Limb (tissue), 2 donors: ENCODE results near the gene PDE4B.
"Not testable (repeated sequence)": the region's sequence is repeated elsewhere in the genome, so short reads cannot be mapped to it uniquely, and the experiment has no call there.

Source experiments
- DNase-seq, 2 donors: peaks; one replicate each; pipeline ENCODE4 v3.0.0-alpha.2; 2016; ENCODE audit errors: extremely low spot score in 2 of 2

Gene PDE4B

DNA sequence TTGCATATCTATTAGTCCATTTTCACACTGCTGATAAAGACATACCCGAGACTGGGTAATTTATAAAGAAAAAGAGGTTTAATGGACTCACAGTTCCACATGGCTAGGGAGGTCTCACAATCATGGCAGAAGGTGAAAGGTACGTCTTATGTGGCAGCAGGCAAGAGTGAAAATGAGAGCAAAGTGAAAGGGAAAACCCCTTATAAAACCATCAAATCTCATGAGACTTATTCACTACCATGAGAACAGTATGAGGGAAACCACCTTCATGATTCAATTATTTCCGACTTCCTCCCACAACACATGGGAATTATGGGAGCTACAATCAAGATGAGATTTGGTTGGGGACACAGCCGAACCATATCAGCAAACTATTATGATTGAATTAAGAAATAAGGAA, 335.9 kb downstream of the PDE4B start:
- not testable (repeated sequence) for DNase-seq

DNA sequence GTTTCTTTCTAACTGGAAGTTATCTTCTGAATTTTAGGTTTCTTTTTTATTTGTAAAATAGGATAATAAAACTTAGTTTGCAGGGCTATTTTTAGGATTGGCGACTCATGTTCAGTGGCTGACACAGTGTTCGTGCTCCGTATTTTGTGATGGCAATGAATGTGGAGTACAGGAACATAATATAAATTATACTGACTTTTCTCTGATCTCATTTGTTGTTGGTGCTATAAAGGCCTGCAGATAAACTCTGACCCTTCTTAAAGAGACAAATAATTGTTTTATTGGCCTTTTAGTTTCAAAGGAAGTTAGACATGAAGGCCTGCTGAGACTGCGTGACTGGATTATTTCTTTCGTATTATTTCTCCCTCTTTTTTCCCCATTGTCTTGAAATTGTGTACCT, 339.6 kb downstream of the PDE4B start:
- DNase-seq: no peak

DNA sequence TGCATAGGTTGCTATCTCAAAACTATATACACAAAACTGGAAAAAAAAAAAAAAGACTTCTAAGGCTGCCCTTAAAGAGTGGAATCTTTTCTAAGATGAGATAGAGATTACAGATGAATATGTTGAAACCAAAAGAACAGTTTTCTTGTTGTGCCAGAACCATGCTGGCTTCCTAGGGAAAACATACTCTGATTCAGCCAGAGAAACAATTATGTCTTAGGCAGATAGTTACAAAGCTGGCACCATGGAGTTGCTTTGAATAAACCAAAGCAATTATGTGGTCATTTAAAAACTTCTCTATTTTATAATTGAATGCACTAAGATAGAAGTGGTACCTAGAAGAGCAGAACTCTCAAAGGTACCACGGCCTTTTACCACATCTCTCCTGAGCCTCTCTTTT, 341.3 kb downstream of the PDE4B start:
- DNase-seq: no peak

DNA sequence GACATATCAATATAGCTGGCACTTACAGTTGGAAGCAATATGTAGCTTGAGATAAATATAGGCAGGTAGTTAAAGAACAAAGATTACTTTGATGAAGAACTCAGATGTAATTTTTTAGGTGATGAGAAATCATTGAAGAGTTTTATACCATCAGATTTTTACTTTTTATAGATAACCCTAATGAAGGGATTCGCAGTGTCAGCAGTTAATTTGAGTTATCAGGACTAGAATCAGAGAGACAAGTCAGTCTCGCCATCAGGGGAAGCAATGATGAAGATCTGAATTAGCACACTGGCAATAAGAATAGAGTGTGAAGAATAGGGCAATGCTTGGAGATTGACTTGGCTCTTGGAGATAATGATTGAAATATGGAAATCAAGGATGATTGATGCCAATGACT, 342.5 kb downstream of the PDE4B start:
- no peak for DNase-seq

DNA sequence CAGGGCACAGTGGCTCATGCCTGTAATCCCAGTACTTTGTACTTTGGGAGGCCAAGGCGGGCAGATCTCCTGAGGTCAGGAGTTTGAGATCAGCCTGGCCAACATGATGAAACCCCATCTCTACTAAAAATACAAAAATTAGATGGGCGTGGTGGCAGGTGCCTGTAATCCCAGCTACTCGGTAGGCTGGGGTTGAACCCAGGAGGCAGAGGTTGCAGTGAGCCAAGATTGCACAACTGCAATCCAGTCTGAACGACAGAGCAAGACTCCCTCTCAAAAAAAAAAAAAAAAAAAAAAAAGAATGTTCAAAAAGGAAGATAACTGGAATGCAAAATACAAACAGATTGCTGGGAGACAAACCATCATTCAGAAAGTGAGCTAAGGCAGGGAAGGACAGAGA, 343.7 kb downstream of the PDE4B start:
- not testable (repeated sequence) for DNase-seq

DNA sequence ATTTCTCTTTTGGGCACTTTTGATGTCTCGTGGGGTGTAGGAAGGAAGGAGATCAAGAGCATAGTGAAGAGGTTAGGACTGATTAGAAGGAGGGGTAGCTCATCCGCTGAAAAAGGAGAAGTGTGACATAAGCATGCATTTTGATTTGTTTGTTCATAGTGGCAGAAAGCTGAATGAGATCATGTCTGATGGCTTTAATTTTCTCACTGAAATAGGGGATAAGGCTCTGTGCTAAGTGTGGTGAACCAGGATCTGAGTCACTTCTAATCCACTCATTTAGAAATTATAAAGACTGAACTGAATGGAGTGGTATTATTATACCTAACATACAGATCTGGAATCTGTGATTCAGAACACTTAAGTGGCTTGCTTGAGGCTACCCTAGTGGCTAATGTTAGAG, 344.5 kb downstream of the PDE4B start:
- DNase-seq: no peak

DNA sequence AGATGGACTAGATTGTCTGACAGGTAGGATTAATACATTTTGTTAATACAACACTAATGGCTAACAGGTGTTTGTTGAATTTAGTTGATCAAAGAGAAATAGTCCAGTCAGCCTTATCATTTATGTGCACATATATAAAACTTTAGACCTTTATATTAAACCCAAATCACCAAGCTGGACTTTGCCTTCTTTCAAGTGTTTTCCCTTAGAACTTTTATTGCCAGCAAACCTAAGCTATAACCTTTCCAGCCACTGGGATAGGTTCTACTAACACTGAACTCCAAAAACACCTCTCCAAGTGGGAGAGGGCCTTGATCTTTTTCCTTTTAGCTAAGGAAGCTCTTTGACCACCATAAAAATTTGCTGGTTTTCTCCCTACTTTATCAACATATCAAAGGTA, 345.9 kb downstream of the PDE4B start:
- DNase-seq: no peak

DNA sequence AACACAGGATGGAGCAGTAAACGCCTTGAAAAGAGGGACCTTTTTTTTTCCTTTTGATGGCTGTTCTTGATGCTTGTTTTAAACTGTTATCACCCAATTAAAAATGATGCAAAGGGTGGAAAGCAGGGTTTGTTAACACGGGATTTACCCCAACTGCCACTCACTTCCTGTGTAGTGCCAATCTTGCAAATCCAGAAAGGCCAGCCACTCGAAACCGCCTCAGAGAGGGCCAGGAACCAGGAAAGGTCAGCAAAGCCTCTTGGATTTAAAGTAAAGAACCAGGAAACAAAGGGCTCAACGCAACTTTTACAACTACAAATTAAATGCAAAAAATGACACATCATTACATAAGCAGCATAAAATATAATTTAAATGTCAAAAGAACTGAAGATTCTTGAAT, 347.4 kb downstream of the PDE4B start:
- DNase-seq: no peak

DNA sequence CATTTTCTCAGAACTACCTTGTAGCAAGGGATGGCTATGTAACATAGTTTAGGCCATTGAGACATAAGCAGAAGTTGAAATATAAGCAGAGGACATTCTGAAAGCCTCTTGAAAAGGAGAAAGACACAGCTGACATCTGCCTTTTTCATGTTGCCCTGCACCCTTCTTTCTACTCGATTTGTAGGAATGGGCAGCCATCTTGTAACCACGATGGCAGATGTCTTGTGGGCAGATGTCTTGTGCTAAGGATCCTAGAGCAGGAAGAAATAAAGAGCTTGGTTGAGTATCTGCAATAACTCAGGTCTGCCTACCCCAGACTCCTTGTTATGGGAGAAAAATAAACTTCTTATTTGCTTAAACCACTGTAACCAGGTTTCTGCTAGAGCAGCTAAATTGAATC, 351.0 kb downstream of the PDE4B start:
- DNase-seq: no peak

DNA sequence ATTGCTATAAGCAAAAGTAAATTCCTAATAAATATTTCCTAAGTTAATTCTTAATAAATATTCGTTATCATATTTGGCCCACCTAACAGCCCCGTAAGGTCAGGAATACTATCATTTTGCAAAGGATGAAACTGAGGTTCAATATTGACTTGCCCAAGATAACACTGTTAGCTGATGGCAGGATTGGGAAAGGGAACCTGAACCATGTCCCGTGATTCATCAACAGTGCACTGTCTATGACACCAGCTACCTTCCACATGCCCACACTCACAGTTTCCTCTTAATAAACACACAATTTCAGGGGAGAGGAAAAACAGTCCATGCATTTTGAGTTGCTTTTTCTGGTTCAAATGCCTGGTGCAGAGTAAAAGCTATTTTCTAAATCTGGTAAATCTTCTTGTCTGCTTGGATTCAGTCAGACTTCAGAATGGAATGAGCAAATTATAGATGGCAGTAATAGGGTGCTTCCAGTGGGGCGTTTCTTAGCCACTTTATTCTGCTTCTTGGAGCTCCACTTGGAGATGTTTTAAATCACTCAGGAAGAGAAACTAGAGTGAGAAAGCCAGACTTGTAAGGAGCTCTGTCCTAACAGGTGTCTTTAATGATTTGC, 354.6 kb downstream of the PDE4B start:
- no peak for DNase-seq

DNA sequence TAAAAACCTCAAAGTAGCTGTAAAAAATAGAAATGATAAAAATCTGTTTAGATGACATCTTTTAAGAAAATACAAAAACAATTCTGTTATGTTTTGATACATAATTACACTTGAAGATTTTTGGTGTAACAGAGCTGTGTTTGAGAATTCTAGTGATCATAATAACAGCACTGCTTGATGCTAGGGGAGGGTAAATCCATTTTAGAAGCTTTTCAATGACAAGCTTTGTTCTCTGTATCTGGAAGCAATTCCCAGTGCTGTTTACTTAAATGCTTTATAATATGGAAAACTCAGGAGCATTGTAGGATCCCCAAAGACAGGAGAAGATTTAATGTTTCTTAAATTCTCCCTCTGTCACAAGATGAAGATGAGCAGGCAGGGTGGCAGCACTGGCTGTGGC, 359.3 kb downstream of the PDE4B start:
- DNase-seq: no peak

DNA sequence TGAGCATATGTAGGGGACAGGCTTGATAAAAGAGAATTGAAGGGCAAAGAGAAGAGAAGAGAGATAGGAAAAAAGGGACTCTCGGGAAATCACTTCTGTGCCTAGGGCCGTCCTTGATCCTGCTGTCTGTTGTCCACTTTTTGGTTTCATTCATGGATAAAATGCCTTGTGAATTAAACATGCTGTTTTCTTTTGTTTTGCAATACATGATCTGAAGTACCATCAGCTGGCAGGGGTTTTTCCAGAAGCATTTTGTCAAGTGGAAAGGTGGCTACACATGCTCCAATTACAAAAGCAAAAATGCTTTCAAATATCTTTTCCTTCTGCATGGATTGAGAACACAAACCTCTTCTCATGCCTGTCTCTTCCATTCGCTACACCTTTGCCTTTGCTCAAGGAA, 361.7 kb downstream of the PDE4B start:
- DNase-seq: no peak

DNA sequence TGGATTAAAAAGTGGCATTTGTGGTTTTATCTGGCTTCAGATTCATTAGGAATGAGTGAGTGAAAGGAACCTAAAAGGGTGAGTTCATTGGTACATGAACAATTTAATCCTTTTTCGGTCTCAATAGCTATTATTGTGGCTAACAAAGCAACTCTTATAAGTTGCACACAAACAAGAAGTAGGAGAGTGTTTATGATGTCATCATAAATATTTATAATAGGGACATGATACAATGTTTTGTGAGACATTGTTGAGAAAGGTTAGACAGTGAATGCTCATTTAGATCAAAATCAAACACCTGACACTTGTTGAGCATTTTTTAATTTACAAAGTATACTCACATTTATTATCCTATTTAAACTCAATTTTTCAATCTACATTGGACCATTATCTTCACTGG, 363.4 kb downstream of the PDE4B start:
- no peak for DNase-seq

DNA sequence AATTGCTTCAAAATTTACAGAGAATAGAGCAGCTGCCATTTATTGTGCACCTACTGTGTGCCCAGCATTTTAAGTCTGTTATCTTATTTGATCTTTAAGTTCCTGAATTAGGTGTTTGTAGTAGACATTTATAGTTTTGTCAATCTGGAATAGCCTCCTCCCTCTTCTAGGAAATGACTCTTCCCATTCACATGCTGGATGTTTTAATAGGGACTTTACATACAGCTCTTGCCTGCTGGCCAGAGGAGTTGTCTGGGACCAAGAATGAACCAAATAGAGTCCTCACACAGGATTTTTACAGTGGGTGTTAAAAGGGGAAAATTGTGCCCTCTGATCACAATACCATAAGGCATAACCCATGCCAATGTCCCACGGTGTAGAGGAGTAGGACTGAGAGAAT, 367.1 kb downstream of the PDE4B start:
- DNase-seq: no peak

DNA sequence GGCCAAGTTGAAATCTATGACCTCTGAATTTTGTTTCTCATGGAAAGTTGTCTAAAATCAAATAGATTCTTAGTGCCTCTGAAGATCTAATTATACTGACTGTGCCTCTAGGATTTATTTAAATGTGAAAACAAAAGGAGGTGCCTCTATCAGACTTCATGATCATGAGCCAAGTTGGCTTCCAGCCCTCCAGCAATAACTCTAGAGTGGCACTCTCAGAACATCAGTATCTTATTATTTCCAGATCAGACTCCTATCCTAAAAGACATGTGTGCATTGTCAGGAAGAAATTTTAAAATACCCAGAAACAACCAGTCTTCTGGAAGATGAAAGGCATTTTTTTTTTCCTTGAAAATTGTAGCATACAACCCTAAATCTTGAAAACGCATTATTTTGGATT, 368.0 kb downstream of the PDE4B start:
- DNase-seq: no peak

DNA sequence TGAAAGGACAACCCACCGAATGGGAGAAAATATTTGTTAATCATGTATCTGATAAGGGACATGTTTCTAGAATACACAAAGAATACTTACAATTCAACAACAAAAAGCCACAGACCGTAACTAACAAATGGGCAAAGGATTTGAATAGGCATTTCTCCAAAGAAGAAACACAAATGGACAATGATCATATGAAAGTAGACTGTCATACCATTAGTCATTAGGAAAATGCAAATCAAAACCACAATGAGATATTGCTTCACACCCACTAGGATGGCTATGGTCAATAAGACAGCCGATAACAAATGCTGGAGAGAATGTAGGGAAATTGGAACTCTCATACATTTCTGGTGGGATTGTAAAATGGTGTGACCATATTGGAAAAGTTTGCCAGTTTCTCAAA, 374.1 kb downstream of the PDE4B start:
- no peak for DNase-seq

DNA sequence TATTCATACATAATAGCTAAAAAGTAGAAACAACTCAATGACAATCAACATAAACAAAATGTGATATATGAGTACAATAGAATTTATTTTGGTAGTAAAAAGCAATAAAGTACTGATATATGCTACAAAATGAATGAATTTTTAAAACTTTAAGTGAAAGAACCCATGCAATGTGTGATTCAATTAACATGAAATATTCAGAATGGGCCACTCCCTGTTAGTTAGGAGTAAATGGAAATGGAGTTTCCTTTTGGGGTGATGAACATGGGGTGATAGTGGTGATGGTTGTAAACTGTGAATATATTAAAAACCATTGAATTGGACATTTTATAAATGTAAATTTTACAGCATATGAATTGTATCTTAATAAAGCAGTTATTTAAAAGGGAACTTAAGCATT, 374.6 kb downstream of the PDE4B start:
- no peak for DNase-seq

DNA sequence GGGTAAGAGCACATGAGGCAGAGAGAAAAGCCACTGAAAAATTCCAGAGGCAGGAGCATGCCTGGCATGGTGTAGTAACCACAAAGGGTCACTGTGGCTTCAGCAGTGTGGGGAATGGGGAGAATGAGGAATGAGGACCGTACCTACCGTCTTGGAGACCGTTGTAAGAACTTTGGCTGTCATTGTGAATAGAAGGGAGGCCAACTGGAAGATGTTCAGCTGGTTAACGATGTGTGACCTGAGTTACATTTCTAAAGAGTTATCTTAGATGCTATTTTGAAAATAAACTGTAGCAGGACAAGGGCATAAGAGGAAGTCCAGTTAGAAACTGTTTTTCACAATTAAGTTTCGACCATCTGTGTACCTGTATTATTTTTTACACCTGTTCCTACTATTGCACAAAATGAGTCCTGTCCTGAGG, 375.8 kb downstream of the PDE4B start:
- no peak for DNase-seq

DNA sequence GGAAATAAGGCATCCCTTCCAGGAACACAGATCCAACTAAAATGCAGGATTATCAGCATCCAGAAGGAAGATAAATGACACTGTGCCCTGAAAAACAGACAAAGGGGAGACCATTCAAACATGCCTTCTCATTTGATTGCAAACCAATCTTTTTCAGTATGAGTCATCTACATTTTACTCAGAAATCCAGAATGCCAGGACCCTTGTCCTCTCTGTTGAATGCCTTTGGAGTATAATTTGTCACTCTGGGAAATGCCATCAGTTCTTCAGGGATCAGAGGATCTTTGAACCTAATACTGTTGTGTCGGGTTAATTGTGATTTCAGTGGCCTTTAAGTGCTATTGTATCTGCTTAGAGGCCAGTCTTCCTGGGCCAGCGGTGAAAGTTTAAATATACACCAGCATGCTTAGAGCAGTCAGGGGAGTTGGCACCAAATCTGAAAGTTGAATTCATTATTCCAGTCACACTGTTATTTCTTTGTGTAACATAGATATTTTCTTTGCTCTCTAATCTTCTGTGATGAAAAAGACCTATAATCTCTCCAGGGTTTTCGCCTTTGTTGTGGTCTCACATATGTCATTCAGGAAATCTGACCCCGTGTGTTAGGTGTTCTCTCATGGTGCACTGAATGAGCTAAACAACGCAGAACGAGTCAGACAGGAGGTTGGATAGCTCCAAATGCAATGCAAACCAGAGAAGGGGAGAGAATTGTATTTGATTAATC, 376.4 kb downstream of the PDE4B start:
- no peak for DNase-seq

DNA sequence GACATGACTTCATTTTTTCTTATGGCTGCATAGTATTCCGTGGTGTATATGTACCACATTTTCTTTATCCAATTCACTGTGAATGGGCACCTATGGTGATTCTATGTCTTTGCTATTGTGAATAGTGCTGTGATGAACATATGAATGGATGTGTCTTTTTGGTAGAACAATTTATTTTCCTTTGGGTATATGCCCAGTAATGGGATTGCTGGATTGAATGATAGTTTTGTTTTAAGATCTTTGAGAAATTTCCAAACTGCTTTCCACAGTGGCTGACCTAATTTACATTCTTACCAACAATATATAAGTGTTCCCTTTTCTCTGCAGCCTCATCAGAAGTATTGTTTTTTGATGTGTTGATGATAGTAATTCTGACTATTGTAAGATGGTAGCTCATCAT, 379.6 kb downstream of the PDE4B start:
- no peak for DNase-seq

DNA sequence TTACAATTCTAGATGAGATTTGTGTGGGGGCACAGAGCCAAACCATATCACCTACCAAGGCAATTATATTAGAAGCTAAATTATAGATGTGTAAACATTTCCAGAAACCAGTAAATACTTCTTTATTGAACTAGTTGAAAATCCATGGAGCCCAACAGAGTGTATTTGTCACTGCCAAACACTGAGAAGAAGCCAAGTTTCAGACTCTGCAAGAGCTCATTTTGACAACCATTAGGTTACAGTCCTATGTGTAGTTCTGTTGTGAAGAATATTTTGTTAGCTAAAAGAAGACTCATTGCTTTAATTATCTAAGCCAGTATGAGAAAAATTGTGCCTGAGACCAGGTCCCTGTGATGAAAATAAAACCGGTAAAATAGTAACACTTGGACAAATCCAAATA, 382.4 kb downstream of the PDE4B start:
- DNase-seq: no peak

DNA sequence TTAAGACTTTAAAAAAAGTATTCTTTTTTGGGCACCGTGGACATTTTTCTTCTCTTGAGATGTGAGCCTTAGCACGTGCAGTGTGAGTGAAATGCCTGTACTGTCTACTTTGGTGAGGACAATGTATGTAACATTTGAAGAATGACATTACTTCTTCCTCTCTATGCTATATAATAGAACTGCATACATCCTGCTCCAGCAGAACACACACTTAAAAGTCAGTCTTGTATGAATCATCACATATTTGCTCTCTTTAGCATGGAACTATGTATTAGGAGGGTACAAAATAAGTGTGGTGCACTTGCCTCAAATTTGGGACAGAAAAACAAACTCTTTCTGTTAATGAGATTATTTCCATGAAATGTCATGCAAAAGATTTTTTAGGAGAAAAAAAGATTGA, 382.9 kb downstream of the PDE4B start:
- no peak for DNase-seq

DNA sequence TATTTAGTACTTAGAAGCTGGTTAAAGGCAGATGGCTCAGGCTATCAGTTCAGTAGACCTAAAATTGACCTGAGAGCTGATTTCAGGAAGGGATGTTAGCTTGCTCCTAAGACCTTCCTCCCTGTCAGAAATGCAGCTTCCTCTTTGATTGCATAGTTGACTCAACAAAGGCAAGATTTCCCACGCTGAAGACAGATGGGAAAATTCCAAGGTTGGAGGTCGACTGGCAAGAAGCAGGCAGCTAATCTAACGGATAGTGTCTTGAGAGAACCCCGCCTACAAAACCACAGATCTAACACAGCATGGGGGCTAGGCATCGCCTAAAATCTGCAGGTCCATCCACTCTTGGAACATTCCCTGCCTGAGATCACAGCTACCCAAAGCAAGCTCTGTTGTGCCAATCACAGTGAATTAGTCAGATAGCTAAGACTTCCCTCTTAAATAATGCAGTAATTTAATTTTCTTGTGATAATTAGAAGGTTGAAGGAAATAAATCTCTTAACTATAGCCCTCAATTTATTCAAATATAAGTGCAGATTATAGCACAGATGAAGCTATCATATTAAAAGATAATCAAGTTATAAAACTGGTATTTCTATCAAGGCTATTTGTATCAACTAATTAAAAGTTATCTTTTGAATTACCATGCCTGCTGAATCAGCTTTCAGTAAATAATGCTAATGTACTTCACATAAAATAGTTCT, 383.5 kb downstream of the PDE4B start:
- DNase-seq: no peak
